SK-N-MC (cell line): ENCODE measurements around the gene LDLRAD2.
"Not testable (repeated sequence)": the region's sequence is repeated elsewhere in the genome, so short reads cannot be mapped to it uniquely, and the experiment has no call there.

Experiments used
- DNase-seq: peaks from one replicate; pipeline ENCODE4 v3.0.0-alpha.2; 2011; ENCODE audit warnings: low read depth, low spot score
- H3K27ac ChIP-seq: fragments of 200-600 bp; sonication (generic); 2 replicates; pipeline ENCODE4 v1.5.1; 2016; ENCODE audit warnings: mixed run types
- H3K36me3 ChIP-seq: fragments of 200-600 bp; sonication (generic); 2 replicates; pipeline ENCODE4 v1.6.1; 2017; ENCODE audit warnings: antibody characterized with exemption, low read length, mixed read lengths; ENCODE audit not compliant: insufficient read depth
- H3K4me3 ChIP-seq: fragments of 200-600 bp; sonication (generic); 2 replicates; pipeline ENCODE4 v1.5.1; 2016
- H3K9ac ChIP-seq: fragments of 200-600 bp; sonication (generic); 2 replicates; pipeline ENCODE4 v1.8.0; 2017; ENCODE audit warnings: mixed run types, mixed read lengths; ENCODE audit not compliant: insufficient read length
- H3K9me3 ChIP-seq: fragments of 200-600 bp; sonication (generic); 2 replicates; pipeline ENCODE4 v1.6.1; 2017; ENCODE audit warnings: low read depth, mild to moderate bottlenecking, antibody characterized with exemption, low read length, moderate library complexity, mixed read lengths
- EZH2 ChIP-seq: fragments of 200-600 bp; sonication (generic); IDR thresholded peaks from one replicate; pipeline ENCODE4 v1.6.1; 2017; ENCODE audit warnings: antibody characterized with exemption
- FOXP2 ChIP-seq: optimal IDR thresholded peaks from 2 replicates; pipeline ENCODE3; 2011; ENCODE audit warnings: mild to moderate bottlenecking, moderate library complexity; ENCODE audit not compliant: insufficient read depth; ENCODE audit errors: extremely low read length, control extremely low read depth
- POLR2AphosphoS5 ChIP-seq: IDR thresholded peaks from 2 replicates; pipeline ENCODE4 v1.6.1; 2012; ENCODE audit warnings: mild to moderate bottlenecking, low read depth, low read length, borderline replicate concordance

Gene LDLRAD2

DNA sequence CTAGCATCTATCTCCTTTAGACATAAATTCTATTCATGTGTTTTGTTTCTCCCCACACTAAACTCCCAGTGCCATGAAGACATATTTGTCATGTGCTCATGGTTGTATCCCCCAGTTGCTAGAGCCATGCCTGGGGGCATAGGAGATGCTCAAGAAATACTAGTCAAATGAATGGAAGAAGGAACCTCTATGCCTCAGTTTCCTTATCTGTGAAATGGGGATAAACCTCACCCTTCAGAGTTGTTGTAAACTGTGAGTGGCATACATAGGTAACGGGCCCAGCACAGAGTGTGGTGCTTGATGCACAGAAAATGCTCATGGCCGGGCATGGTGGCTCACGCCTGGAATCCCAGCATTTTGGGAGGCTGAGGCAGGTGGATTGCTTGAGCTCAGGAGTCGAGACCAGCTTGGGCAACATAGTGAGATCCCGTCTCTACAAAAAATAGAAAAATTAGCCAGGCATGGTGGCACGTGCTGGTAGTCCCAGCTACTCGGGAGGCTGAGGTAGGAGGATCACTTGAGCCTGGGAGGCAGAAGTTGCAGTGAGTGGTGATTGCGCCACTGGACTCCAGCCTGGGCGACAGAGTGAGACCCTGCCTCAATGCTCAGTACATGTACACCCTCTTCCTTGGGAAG is 8.7 kb downstream of the LDLRAD2 start:
- Histone ChIP-seq H3K36me3 (no peaks in the 10 kb centered on the region), H3K9me3 (no peaks in the 10 kb centered on the region), H3K27ac (no peak overlapping the region), H3K4me3 (no peak overlapping the region), H3K9ac (no peak overlapping the region)
- TF ChIP-seq POLR2AphosphoS5, result no peak
- no peak for TF ChIP-seq FOXP2
- TF ChIP-seq EZH2, result no peak
- DNase-seq, result no peak

DNA sequence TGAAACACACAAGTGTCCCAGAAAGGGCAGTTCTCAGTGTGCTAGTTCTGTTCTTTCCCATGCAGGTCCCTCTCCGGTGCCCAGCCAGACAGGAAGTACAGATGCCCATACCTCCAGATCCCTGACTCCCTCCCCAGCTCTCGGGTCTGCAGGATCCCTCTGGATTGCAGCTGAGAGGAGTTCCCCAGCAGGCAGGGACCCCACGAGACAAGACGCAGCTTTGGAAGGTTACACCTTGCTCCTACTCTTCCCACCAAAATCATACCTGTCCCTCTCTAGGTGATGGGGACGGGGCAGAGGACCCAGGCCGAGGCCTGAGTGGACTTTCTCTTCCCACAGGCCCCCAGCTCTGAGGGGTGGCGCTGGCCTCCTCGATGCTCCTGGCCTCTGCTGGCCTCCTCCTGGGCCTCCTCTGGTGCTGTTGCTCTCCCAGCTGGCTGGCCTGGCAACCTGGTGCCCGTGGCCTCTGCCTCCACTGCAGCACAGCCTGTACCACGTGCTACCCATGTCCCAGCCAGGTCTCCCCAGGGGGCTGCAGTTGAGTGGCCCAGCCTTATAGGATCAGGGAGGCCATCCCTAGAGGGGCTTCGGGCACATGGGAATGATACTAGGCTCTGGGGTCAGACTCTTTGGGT is 9.4 kb downstream of the LDLRAD2 start:
- no peak overlapping the region for H3K27ac ChIP-seq
- TF ChIP-seq FOXP2, result no peak
- no peak for TF ChIP-seq POLR2AphosphoS5
- TF ChIP-seq EZH2, result no peak
- H3K9me3 ChIP-seq, result no peaks in the 10 kb centered on the region
- no peaks in the 10 kb centered on the region for H3K36me3 ChIP-seq
- H3K9ac ChIP-seq, result no peak overlapping the region
- no peak for DNase-seq
- H3K4me3 ChIP-seq, result no peak overlapping the region

DNA sequence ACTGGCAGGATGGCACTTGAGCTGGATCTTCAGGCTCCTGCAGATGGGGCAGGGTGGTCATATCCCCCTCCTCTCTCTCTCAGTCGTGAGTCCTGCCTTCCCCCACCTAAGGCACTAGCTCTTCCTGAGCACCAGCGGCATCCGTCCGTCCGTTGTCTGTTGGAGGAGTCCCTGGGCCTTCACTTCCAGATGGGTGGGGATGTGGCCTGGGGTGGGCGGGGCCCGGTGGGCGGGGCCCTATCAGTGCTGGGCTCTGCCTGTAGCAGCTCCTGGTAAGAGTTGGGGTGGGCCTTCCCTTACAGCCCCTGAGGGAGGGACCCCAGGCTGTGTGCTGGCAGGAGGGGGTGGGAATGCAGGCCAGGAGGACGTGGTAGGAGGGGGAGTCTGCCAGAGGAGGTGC is 10.3 kb downstream of the LDLRAD2 start:
- Histone ChIP-seq H3K9me3 (no peaks in the 10 kb centered on the region), H3K27ac (no peak overlapping the region), H3K9ac (no peak overlapping the region), H3K4me3 (no peak overlapping the region), H3K36me3 (no peaks in the 10 kb centered on the region)
- no peak for TF ChIP-seq POLR2AphosphoS5
- no peak for TF ChIP-seq FOXP2
- TF ChIP-seq EZH2, result no peak
- DNase-seq, result no peak

DNA sequence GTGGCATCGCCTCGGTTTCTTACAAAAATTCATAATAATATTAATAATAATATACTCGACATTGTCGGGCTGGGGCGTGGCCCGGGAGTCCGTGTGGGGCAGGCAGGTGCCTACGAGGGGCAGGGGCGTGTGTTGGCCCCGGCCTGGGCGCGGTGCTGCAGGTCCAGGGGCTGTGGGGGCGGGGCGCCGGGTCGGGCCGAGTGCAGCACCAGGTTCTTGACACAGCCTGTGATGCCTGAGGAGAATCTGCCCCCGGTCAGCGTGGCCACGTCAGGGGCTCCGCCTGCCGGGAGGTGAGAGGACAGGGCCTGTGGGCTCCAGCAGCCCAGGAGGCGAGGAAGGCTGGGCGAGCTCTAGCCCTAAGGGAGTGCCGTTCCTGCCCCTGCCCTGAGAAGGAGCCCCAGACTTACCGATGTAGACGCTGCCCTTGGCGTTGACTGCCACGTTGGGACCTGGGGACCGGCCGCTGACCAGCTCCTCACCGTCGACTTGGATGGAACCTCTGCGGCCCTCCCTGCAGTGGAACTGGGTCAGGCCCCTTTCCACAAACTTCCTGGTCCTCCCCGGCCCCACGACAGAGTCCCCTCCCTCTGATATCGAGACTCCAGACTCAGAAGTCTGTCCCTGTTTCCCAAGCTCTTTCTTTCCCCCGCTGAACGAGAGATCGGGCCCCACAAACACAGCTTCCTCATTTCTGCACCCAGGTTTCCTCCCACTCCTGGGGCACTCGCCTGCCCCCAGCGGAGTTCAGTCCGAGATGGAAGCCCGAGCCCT is 11.3 kb downstream of the LDLRAD2 start:
- Histone ChIP-seq H3K9ac (no peak overlapping the region), H3K36me3 (no peaks in the 10 kb centered on the region), H3K27ac (no peak overlapping the region), H3K4me3 (no peak overlapping the region), H3K9me3 (no peaks in the 10 kb centered on the region)
- no peak for DNase-seq
- TF ChIP-seq EZH2 (no peak), POLR2AphosphoS5 (no peak)

DNA sequence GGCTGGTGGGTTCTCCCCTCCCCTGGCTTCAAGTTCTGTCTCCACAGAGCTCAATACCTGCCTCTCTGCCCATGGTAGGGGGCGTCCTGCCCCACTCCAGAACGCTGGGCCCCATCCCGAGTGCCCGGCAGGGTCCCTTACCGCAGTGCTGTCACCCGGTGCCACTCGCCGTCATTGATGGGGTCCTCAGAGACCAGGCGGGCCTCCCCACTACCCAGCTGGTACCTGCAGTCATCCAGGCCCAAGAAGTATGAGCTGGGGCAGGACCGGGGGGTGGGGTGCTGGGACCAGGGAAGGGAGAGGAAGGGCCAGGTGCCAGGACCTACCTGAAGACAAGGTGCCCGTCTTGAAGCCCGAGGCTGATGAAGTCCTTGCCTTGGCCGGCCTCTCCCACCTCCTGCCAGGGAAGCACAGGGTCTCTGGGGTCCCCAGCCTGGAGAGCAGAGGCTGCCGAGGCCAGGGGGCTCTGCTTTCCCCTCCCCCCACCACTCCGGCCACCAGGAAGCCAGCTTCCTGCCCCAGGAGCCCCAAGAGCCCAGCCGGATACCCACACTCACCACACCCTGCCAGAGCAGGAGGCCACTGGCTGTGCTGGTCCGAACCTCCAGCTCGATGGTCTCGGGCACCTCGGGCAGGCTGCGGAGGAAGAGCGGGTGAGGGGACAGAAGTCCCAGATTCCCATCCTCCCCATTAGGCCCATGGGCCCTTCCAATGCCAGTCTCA is 12.1 kb downstream of the LDLRAD2 start:
- no peak for TF ChIP-seq FOXP2
- TF ChIP-seq EZH2, result no peak
- no peak for TF ChIP-seq POLR2AphosphoS5
- no peaks in the 10 kb centered on the region for H3K36me3 ChIP-seq
- H3K9ac ChIP-seq, result no peak overlapping the region
- no peak for DNase-seq
- no peaks in the 10 kb centered on the region for H3K9me3 ChIP-seq
- no peak overlapping the region for H3K4me3 ChIP-seq
- no peak overlapping the region for H3K27ac ChIP-seq

DNA sequence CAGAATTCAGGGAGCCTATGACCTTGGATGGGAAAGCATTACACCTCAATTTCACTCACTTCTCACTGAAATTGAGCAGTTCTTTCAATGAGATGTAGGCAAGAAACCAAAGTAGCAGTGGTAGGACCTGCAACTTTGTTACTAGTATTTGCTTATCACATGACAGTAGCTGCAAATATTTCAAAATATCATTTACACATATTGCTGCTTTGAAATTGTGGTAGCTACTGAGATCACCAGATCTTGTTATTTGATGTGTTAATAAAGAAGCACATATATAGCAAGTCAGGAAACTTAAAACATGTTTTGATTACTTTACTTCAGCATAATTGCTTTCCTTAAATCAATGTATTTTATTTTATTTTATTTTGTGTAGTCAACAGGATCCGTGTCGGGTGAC is 12.9 kb downstream of the LDLRAD2 start:
- DNase-seq, result no peak
- Histone ChIP-seq H3K9me3 (no peaks in the 10 kb centered on the region), H3K9ac (no peak overlapping the region), H3K4me3 (no peak overlapping the region), H3K27ac (no peak overlapping the region), H3K36me3 (no peaks in the 10 kb centered on the region)
- TF ChIP-seq EZH2 (no peak), POLR2AphosphoS5 (no peak), FOXP2 (no peak)

DNA sequence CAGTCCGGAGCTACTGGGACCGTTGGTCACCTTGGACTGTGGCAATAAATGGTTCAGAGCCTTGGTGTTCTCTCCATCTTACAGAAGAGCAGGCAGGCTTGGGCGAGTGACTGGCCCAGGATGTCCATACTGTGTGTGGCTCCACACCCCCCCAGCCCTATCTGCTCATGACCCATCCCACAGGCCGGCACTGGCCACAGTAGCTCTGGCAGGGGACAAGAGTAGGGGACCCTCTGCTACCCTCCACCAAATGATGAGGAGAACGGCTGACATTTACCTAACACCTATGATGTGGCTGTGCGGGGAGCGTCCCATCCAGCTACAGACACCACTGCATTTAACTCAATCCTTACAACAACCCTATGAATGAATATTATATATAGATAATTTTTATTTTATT is 13.3 kb downstream of the LDLRAD2 start:
- no peak overlapping the region for H3K9ac ChIP-seq
- H3K36me3 ChIP-seq, result no peaks in the 10 kb centered on the region
- no peak overlapping the region for H3K27ac ChIP-seq
- TF ChIP-seq POLR2AphosphoS5, result no peak
- TF ChIP-seq FOXP2, result no peak
- no peak for TF ChIP-seq EZH2
- no peak overlapping the region for H3K4me3 ChIP-seq
- no peaks in the 10 kb centered on the region for H3K9me3 ChIP-seq
- no peak for DNase-seq

DNA sequence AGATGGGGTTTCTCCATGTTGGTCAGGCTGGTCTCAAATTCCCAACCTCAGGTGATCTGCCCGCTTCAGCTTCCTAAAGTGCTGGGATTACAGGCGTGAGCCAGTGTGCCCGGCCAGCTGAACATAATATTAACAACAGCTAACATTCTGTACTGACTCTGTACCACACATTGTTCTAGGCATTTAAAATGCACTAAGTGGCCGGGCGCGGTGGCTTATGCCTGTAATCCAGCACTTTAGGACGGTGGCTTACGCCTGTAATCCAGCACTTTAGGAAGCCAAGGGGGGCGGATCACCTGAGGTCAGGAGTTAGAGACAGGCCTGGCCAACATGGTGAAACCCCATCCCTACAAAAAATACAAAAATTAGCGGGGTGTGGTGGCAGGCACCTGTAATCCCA is 14.6 kb downstream of the LDLRAD2 start:
- not testable (repeated sequence) for H3K9me3 ChIP-seq, H3K4me3 ChIP-seq, H3K9ac ChIP-seq, H3K27ac ChIP-seq, H3K36me3 ChIP-seq, DNase-seq

DNA sequence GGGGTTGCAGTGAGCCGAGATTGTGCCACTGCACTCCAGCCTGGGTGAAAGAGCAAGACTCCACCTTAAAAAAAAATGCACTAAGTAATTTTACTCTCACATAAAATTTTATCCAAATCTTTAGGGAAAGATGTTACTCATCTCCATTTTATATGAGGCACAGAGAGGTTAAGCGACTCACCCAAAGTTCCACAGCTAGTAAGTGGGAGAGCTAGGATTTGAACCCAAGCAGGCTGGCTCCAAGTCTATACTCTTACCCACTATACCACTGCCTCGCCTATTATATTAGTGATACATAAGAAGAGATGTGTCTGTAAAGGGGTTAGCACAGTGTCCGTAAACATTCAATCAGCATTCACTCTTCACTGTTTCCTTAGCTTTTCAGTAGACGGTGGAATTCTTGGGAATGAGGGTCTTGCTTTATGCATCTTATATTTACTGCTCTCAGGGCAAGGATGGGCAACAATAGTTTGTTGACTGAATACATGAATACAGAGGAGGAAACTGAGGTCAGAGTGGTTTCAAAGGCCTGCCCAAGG is 15.1 kb downstream of the LDLRAD2 start:
- no peak for TF ChIP-seq EZH2
- no peak for TF ChIP-seq POLR2AphosphoS5
- TF ChIP-seq FOXP2, result no peak
- Histone ChIP-seq H3K4me3 (no peak overlapping the region), H3K36me3 (no peaks in the 10 kb centered on the region), H3K9me3 (no peaks in the 10 kb centered on the region), H3K27ac (no peak overlapping the region), H3K9ac (no peak overlapping the region)
- no peak for DNase-seq
